ENCODE results near the gene TTLL7.

DNA sequence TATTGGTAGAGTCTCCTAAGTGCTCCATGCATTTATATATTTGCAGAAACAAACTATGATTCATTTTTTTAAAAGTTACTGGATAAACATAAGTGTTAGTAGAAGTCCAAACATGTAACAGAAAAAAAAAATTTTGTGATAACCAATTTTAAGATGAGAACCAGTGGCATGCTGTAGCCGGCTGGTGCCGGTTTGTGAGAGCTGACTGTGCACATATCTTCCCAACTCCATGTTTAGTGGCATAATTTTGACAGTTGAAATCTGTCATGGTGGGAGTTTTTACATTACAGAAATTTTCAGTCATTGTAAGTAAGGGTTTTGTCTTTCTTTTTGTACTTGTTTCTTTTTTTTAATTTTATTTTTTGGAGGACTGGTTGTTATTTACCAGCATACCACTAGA is 141.2 kb downstream of the TTLL7 start:
- TF ChIP-seq CTCF (optimal IDR thresholded peaks at IDR 0.05 in 1 of 3, IDR thresholded peaks at IDR 0.05 in 1 of 3, conservative IDR thresholded peaks at IDR 0.05 in 1 of 3; ENCODE audit: extremely low read depth in 1 of 3, insufficient read depth in 2 of 3, low read length in 3 of 3), result no peak
- no peak for TF ChIP-seq EZH2 (IDR thresholded peaks at IDR 0.05; ENCODE audit: low read length)
